Left ventricle myocardium inferior (tissue), 1 donor: Measurements from ENCODE around the gene RPL19. TPM values are rescaled to one million over a fixed set of nuclear protein-coding genes. Genes with fewer than 3 reads are reported as not detected.

Source experiments
- DNase-seq: peaks from one replicate; pipeline ENCODE4 v3.0.0-alpha.2; 2020
- H3K27ac ChIP-seq: fragments of 200-600 bp; replicated peaks from 2 replicates; pipeline ENCODE4 v1.8.0; 2021
- H3K27me3 ChIP-seq: fragments of 200-600 bp; 2 replicates; pipeline ENCODE4 v1.8.0; 2021; ENCODE audit warnings: low read depth
- H3K36me3 ChIP-seq: fragments of 200-600 bp; 2 replicates; pipeline ENCODE4 v1.8.0; 2021
- H3K4me1 ChIP-seq: fragments of 200-600 bp; 2 replicates; pipeline ENCODE4 v1.8.0; 2021
- H3K4me3 ChIP-seq: fragments of 200-600 bp; 2 replicates; pipeline ENCODE4 v1.8.0; 2021; ENCODE audit warnings: mild to moderate bottlenecking, moderate library complexity
- H3K9me3 ChIP-seq: fragments of 200-600 bp; replicated peaks from 2 replicates; pipeline ENCODE4 v1.8.0; 2021
- CTCF ChIP-seq: fragments of 200-600 bp; IDR thresholded peaks from 2 replicates; pipeline ENCODE4 v1.8.0; 2021; ENCODE audit warnings: antibody characterized with exemption, mild to moderate bottlenecking, borderline replicate concordance
- intact Hi-C: fragments of 100-400 bp; cut with micrococcal nuclease; formaldehyde crosslinking; loops from one replicate; pipeline ENCODE4 v1.11.0; 2022
- total RNA-seq: library from RNA; stranded (reverse); fragmentation: NEBNext Ultra II Directional; extraction: Animal tissue kit (Norgen Biotek cat#: 25700); gene quantifications from one replicate; pipeline ENCODE4 v1.2.1, GENCODE V29; 2021
- donor health status: DM: no; HTN: yes; CAD: no; lungs with severe emphysema.

RPL19 gene
- total RNA-seq, 1 donor from 2014 or later, result 944 TPM

DNA sequence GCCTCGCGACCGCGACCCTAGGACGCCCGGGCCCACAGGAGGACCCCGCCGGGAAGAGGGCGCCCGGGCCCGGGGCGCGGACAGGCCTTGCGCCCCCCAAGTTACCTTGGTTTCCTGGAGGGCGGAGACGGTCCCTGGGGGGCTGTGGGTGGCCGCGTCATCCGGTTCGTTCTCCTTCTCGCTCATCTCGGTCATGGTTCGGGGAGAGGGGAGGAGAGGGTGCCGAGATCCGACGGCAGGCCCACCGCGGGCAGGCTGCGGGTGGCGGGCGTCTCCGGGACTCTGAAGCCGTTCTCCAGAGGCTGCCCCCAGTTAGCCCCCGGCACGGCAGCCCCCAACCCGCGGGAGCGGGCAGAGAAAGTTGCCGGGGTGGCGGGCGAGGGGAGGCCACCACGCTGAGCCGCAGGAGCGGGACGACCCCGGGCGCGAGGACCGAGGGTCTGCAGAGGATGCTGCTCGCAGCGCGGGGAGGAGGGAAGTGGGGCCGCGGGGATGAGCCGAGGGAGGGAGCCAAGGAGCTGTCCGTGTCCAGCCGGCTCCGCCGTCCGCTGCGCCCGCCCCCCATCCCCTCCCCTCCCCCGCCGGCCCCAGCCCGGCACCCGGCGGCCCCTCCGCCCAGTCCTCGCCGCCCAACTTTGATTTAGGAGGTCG lies 25.4 kb downstream of the RPL19 start, which contains the start of gene STAC2:
STAC2 (minus strand) TSS at position 638 of the 651 bp plus-strand sequence; CDS start at position 195, 443 bp downstream.
- Histone ChIP-seq H3K4me3 (peak within 1 kb of the TSS; percentile 66), H3K27me3 (peaks cover 61% of the 10 kb centered on the region), H3K36me3 (no peaks in the 10 kb centered on the region), H3K4me1 (peaks cover 21% of the 10 kb centered on the region), H3K27ac (no peak within 1 kb of the TSS), H3K9me3 (no peaks in the 10 kb centered on the region)
- no peak for TF ChIP-seq CTCF
- intact Hi-C loops, result no loop called here
- no peak for DNase-seq

DNA sequence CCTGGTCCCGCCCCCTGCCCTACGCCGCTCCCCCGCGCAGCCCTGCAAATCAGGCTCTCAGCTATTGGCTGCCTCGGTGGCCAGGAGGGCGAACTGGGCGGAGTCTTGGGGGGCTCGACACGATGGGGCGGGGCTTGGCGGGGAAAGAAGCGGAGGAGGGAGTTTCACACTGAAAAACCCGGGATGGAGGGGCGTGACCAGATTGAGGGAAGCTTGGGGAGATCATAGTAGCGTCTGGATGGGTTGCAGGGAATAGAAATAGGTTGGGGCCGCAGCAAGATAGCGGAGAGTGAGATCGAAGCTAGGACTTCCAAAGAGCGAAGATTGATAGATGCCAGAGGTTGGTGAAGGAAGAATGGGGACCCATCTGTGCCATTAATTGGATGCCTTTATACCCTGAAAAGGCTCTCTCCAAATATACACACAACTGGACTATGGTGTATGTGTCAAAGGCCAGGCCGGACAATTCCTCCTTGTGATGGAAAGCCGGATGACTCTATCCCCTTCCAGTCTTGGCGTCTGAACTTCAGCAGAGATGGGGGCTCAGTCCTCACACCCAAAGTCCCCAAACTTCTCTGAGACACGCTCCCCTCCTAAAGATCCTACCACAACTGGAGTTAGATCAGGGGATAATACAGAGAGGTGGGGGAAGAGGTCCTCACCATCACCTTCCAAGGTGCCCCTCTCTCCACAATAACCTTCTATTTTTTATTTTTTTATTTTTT lies 26.0 kb downstream of the RPL19 start:
- Histone ChIP-seq H3K4me3 (peak overlapping the region; percentile 66), H3K4me1 (peaks cover 21% of the 10 kb centered on the region), H3K9me3 (no peaks in the 10 kb centered on the region), H3K27me3 (peaks cover 67% of the 10 kb centered on the region), H3K27ac (no peak overlapping the region), H3K36me3 (no peaks in the 10 kb centered on the region)
- intact Hi-C loops, result no loop called here
- peak; percentile 74 for DNase-seq
- TF ChIP-seq CTCF, result no peak

- Histone ChIP-seq H3K36me3 (no peaks in the 10 kb centered on the region), H3K4me3 (no peak overlapping the region), H3K9me3 (no peaks in the 10 kb centered on the region), H3K4me1 (peaks cover 31% of the 10 kb centered on the region), H3K27me3 (peaks cover 80% of the 10 kb centered on the region), H3K27ac (no peak overlapping the region)
- intact Hi-C loops, result no loop called here
- TF ChIP-seq CTCF, result no peak
- no peak for DNase-seq
Measured at GRCh38 chr17:39227364-39227919, 27.4 kb downstream of the RPL19 start.

DNA sequence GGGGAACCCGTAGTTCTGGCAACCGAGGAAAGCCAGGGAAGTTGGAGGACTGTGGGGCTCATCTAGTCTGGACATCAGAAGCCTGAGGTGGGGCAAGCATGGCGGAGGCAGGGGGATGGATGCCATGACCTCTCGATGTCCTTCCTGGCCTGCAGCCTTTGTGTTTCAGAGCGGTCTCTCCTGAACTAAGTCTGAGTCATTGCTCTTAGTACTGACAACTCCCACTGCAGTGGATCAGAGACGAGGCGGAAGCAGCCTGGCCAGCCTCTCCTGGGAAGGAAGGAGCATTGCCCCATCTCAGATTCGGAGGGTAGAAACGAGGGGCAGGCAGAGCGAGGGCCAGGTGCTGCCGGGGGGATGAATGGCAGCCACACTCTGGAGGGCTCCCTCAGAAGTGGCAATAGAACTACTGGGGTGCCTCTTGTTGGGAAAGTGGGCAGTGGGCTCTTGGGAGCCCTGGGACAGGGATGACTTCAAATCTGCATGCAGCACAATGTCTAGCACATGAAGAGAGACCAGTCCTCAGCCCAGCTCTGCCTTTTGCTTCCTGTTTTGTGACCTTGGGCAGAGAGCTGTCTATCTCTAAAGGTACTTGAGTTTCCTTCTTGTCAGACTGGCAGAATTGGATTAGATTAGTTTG lies 29.3 kb downstream of the RPL19 start:
- no peak for TF ChIP-seq CTCF
- DNase-seq, result no peak

DNA sequence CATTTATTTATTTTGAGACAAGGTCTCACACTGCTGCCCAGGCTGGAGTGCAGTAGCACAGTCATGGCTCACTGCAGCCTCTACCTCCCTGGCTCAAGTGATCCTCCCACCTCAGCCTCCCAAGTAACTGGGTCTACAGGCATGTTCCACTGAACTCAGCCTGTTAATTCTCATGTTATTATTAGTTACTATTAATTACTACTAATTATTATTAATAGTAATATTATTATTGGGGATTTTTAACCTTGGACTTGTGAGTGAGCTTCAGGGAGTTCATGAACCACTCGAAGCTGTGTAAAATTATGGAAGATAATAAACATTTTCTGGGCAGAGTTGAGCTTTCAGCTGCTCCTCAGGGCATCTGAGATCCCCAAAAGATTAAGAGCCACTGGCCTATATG lies 30.3 kb downstream of the RPL19 start:
- no peak overlapping the region for H3K4me3 ChIP-seq
- H3K9me3 ChIP-seq, result no peaks in the 10 kb centered on the region
- H3K27ac ChIP-seq, result no peak overlapping the region
- H3K4me1 ChIP-seq, result peaks cover 22% of the 10 kb centered on the region
- peaks cover 97% of the 10 kb centered on the region for H3K27me3 ChIP-seq
- no peaks in the 10 kb centered on the region for H3K36me3 ChIP-seq
- intact Hi-C loops, result no loop called here
- DNase-seq, result no peak
- no peak for TF ChIP-seq CTCF

More for the DNA sequence above, 29.3 kb downstream of the RPL19 start:
- no peak overlapping the region for H3K4me3 ChIP-seq
- H3K27me3 ChIP-seq, result peaks cover 98% of the 10 kb centered on the region
- peaks cover 31% of the 10 kb centered on the region for H3K4me1 ChIP-seq
- no peaks in the 10 kb centered on the region for H3K9me3 ChIP-seq
- intact Hi-C loops, result no loop called here
- no peaks in the 10 kb centered on the region for H3K36me3 ChIP-seq
- no peak overlapping the region for H3K27ac ChIP-seq
